Measurements from ENCODE around the gene SMAD2.
"Not testable (repeated sequence)": the region's sequence is repeated elsewhere in the genome, so short reads cannot be mapped to it uniquely, and the experiment has no call there.

The SMAD2 gene

GRCh38 chr18:47930199-47930930, at the start of gene SMAD2:
TSS of gene SMAD2 (minus strand) at chr18:47930659. CDS start at chr18:47896756, 33,903 bp downstream.
- peak; percentile 91 for DNase-seq (ENCODE audit: low read depth, low spot score)

- DNase-seq (ENCODE audit: low read depth, low spot score) = no peak
Observed at GRCh38 chr18:47979611-47980200, 49.2 kb upstream of the SMAD2 start.

GRCh38 chr18:47978603-47979002, 48.1 kb upstream of the SMAD2 start:
- DNase-seq (ENCODE audit: low read depth, low spot score) = no peak

GRCh38 chr18:47978141-47978540, 47.7 kb upstream of the SMAD2 start:
- DNase-seq (ENCODE audit: low read depth, low spot score) = no peak

GRCh38 chr18:47975701-47976100, 45.2 kb upstream of the SMAD2 start:
- DNase-seq (ENCODE audit: low read depth, low spot score) = no peak

- no peak for DNase-seq (ENCODE audit: low read depth, low spot score)
Observed at GRCh38 chr18:47975105-47975504, 44.6 kb upstream of the SMAD2 start.

- no peak for DNase-seq (ENCODE audit: low read depth, low spot score)
Observed at GRCh38 chr18:47970664-47971531, 40.4 kb upstream of the SMAD2 start.

GRCh38 chr18:47969816-47970215, 39.4 kb upstream of the SMAD2 start:
- DNase-seq (ENCODE audit: low read depth, low spot score) = peak; percentile 62

- DNase-seq (ENCODE audit: low read depth, low spot score) = peak; percentile 89
Observed at GRCh38 chr18:47968721-47969120, 38.3 kb upstream of the SMAD2 start.

GRCh38 chr18:47968006-47968676, 37.7 kb upstream of the SMAD2 start:
- DNase-seq (ENCODE audit: low read depth, low spot score) = peak; percentile 93

- DNase-seq (ENCODE audit: low read depth, low spot score) = no peak
Observed at GRCh38 chr18:47964053-47964452, 33.6 kb upstream of the SMAD2 start.

GRCh38 chr18:47961003-47961402, 30.5 kb upstream of the SMAD2 start:
- DNase-seq (ENCODE audit: low read depth, low spot score) = not testable (repeated sequence)

- DNase-seq (ENCODE audit: low read depth, low spot score) = peak; percentile 92
Observed at GRCh38 chr18:47953471-47953931, 23.0 kb upstream of the SMAD2 start.

GRCh38 chr18:47950511-47950910, 20.1 kb upstream of the SMAD2 start:
- no peak for DNase-seq (ENCODE audit: low read depth, low spot score)

- DNase-seq (ENCODE audit: low read depth, low spot score) = no peak
Observed at GRCh38 chr18:47949202-47949601, 18.7 kb upstream of the SMAD2 start.

GRCh38 chr18:47946889-47947288, 16.4 kb upstream of the SMAD2 start:
- DNase-seq (ENCODE audit: low read depth, low spot score) = no peak

GRCh38 chr18:47944972-47945852, 14.8 kb upstream of the SMAD2 start:
- DNase-seq (ENCODE audit: low read depth, low spot score) = peak; percentile 78

GRCh38 chr18:47936952-47937351, 6.5 kb upstream of the SMAD2 start:
- DNase-seq (ENCODE audit: low read depth, low spot score) = no peak

- no peak for DNase-seq (ENCODE audit: low read depth, low spot score)
Observed at GRCh38 chr18:47935321-47936055, 5.0 kb upstream of the SMAD2 start.

GRCh38 chr18:47932603-47933002, 2.1 kb upstream of the SMAD2 start:
- no peak for DNase-seq (ENCODE audit: low read depth, low spot score)

Data from astrocyte of the hippocampus (primary cell).